Measurements from ENCODE around the gene P2RX6.

- TF ChIP-seq, protein P1, sequence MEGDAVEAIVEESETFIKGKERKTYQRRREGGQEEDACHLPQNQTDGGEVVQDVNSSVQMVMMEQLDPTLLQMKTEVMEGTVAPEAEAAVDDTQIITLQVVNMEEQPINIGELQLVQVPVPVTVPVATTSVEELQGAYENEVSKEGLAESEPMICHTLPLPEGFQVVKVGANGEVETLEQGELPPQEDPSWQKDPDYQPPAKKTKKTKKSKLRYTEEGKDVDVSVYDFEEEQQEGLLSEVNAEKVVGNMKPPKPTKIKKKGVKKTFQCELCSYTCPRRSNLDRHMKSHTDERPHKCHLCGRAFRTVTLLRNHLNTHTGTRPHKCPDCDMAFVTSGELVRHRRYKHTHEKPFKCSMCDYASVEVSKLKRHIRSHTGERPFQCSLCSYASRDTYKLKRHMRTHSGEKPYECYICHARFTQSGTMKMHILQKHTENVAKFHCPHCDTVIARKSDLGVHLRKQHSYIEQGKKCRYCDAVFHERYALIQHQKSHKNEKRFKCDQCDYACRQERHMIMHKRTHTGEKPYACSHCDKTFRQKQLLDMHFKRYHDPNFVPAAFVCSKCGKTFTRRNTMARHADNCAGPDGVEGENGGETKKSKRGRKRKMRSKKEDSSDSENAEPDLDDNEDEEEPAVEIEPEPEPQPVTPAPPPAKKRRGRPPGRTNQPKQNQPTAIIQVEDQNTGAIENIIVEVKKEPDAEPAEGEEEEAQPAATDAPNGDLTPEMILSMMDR (IDR thresholded peaks at IDR 0.05), result no peak
- TF ChIP-seq POLR2AphosphoS5 (IDR thresholded peaks at IDR 0.05), result no peak
- TF ChIP-seq POLR2A (IDR thresholded peaks at IDR 0.05), result no peak
These were observed 33.8 kb upstream of the P2RX6 start for GRCh38 chr22:20980938-20981722.
